Measurements from ENCODE around the gene USP15.
"Not testable (repeated sequence)": the region's sequence is repeated elsewhere in the genome, so short reads cannot be mapped to it uniquely, and the experiment has no call there.

DNA sequence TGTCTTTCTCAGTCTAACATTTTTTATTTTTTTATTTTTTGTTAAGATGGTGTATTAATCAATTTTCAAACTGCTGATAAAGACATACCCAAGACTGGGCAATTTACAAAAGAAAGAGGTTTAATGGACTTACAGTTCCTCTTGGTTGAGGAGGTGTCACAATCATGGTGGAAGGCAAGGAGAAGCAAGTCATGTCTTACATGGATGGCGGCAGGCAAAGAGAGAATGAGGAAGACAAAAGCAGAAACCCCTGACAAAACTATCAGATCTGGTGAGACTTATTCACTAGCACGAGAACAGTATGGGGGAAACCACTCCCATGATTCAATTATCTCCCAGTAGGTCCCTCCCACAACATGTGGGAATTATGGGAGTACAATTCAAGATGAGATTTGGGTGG lies 195.2 kb downstream of the USP15 start:
- TF ChIP-seq, protein P1, sequence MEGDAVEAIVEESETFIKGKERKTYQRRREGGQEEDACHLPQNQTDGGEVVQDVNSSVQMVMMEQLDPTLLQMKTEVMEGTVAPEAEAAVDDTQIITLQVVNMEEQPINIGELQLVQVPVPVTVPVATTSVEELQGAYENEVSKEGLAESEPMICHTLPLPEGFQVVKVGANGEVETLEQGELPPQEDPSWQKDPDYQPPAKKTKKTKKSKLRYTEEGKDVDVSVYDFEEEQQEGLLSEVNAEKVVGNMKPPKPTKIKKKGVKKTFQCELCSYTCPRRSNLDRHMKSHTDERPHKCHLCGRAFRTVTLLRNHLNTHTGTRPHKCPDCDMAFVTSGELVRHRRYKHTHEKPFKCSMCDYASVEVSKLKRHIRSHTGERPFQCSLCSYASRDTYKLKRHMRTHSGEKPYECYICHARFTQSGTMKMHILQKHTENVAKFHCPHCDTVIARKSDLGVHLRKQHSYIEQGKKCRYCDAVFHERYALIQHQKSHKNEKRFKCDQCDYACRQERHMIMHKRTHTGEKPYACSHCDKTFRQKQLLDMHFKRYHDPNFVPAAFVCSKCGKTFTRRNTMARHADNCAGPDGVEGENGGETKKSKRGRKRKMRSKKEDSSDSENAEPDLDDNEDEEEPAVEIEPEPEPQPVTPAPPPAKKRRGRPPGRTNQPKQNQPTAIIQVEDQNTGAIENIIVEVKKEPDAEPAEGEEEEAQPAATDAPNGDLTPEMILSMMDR (IDR thresholded peaks at IDR 0.05; ENCODE audit: poor library complexity) = not testable (repeated sequence)
- not testable (repeated sequence) for TF ChIP-seq EZH2 (IDR thresholded peaks at IDR 0.05; ENCODE audit: borderline replicate concordance); EZH2phosphoT487 (IDR thresholded peaks at IDR 0.05; ENCODE audit: low read depth, severe bottlenecking, unreplicated experiment)
